Measurements from ENCODE around the gene PTPRS.

Gene PTPRS

GRCh38 chr19:5312058-5312457, 28.6 kb downstream of the PTPRS start:
- DNase-seq: no peak

GRCh38 chr19:5309438-5310204, 31.0 kb downstream of the PTPRS start:
- POLR2A ChIA-PET: no interaction called here
- H3K27me3 ChIP-seq (replicated peaks in 2 of 5; ENCODE audit: control insufficient read depth in 4 of 5, insufficient read depth in 5 of 5, low read length in 4 of 5): peaks cover 0 to 28% (median 3%) of the 10 kb centered on the region in 5 experiments
- H3K4me1 ChIP-seq (ENCODE audit: control extremely low read depth in 1 of 4, control insufficient read depth in 4 of 4, insufficient read depth in 4 of 4, low read length in 3 of 4): no peaks in the 10 kb centered on the region
- WGBS (ENCODE audit: insufficient coverage): 70% methylated on average over 12 of the region's 17 CpGs
- no peak for DNase-seq
- H3K4me3 ChIP-seq (ENCODE audit: control insufficient read depth in 1 of 7, extremely low read depth in 1 of 7, insufficient read depth in 4 of 7, low read depth in 2 of 7, low read length in 6 of 7): no peak overlapping the region
- no peaks in the 10 kb centered on the region for H3K36me3 ChIP-seq (ENCODE audit: control insufficient read depth in 4 of 4, insufficient read depth in 4 of 4, low read length in 3 of 4)
- no peak overlapping the region for H3K27ac ChIP-seq (ENCODE audit: insufficient read depth in 1 of 2, low read depth in 1 of 2, low read length in 2 of 2, poor library complexity in 1 of 2, severe bottlenecking in 2 of 2)
- H3K9me3 ChIP-seq (ENCODE audit: control extremely low read depth in 1 of 5, control insufficient read depth in 4 of 5, insufficient read depth in 2 of 5, low read depth in 1 of 5, low read length in 4 of 5): peaks cover 0 to 4% (median 0%) of the 10 kb centered on the region in 5 experiments
- CTCF ChIA-PET: no interaction called here

More at GRCh38 chr19:5312058-5312457, 28.6 kb downstream of the PTPRS start:
- Histone ChIP-seq H3K27me3 (replicated peaks in 2 of 5; ENCODE audit: control insufficient read depth in 4 of 5, insufficient read depth in 5 of 5, low read length in 4 of 5) (peaks cover 0 to 24% (median 3%) of the 10 kb centered on the region in 5 experiments), H3K36me3 (ENCODE audit: control insufficient read depth in 4 of 4, insufficient read depth in 4 of 4, low read length in 3 of 4) (no peaks in the 10 kb centered on the region), H3K4me3 (ENCODE audit: control insufficient read depth in 1 of 7, extremely low read depth in 1 of 7, insufficient read depth in 4 of 7, low read depth in 2 of 7, low read length in 6 of 7) (no peak overlapping the region), H3K9me3 (ENCODE audit: control extremely low read depth in 1 of 5, control insufficient read depth in 4 of 5, insufficient read depth in 2 of 5, low read depth in 1 of 5, low read length in 4 of 5) (peaks cover 0 to 4% (median 0%) of the 10 kb centered on the region in 5 experiments), H3K27ac (ENCODE audit: insufficient read depth in 1 of 2, low read depth in 1 of 2, low read length in 2 of 2, poor library complexity in 1 of 2, severe bottlenecking in 2 of 2) (no peak overlapping the region), H3K4me1 (ENCODE audit: control extremely low read depth in 1 of 4, control insufficient read depth in 4 of 4, insufficient read depth in 4 of 4, low read length in 3 of 4) (no peaks in the 10 kb centered on the region)
- WGBS (ENCODE audit: insufficient coverage): 87% methylated on average over 7 of the region's 8 CpGs
- POLR2A ChIA-PET: no interaction called here
- CTCF ChIA-PET: no interaction called here

GRCh38 chr19:5308451-5309437, 31.9 kb downstream of the PTPRS start:
- DNase-seq: no peak
- CTCF ChIA-PET: no interaction called here
- Histone ChIP-seq H3K36me3 (ENCODE audit: control insufficient read depth in 4 of 4, insufficient read depth in 4 of 4, low read length in 3 of 4) (no peaks in the 10 kb centered on the region), H3K9me3 (ENCODE audit: control extremely low read depth in 1 of 5, control insufficient read depth in 4 of 5, insufficient read depth in 2 of 5, low read depth in 1 of 5, low read length in 4 of 5) (peaks cover 0 to 4% (median 0%) of the 10 kb centered on the region in 5 experiments), H3K4me3 (ENCODE audit: control insufficient read depth in 1 of 7, extremely low read depth in 1 of 7, insufficient read depth in 4 of 7, low read depth in 2 of 7, low read length in 6 of 7) (no peak overlapping the region), H3K27me3 (replicated peaks in 2 of 5; ENCODE audit: control insufficient read depth in 4 of 5, insufficient read depth in 5 of 5, low read length in 4 of 5) (peaks cover 0 to 24% (median 0%) of the 10 kb centered on the region in 5 experiments), H3K27ac (ENCODE audit: insufficient read depth in 1 of 2, low read depth in 1 of 2, low read length in 2 of 2, poor library complexity in 1 of 2, severe bottlenecking in 2 of 2) (no peak overlapping the region), H3K4me1 (ENCODE audit: control extremely low read depth in 1 of 4, control insufficient read depth in 4 of 4, insufficient read depth in 4 of 4, low read length in 3 of 4) (no peaks in the 10 kb centered on the region)
- WGBS (ENCODE audit: insufficient coverage): 85% methylated on average over 14 of the region's 21 CpGs
- POLR2A ChIA-PET: no interaction called here

GRCh38 chr19:5307655-5308054, 33.0 kb downstream of the PTPRS start:
- POLR2A ChIA-PET: no interaction called here
- DNase-seq: no peak
- Histone ChIP-seq H3K9me3 (ENCODE audit: control extremely low read depth in 1 of 5, control insufficient read depth in 4 of 5, insufficient read depth in 2 of 5, low read depth in 1 of 5, low read length in 4 of 5) (peaks cover 0 to 4% (median 0%) of the 10 kb centered on the region in 5 experiments), H3K27me3 (replicated peaks in 2 of 5; ENCODE audit: control insufficient read depth in 4 of 5, insufficient read depth in 5 of 5, low read length in 4 of 5) (peaks cover 0 to 16% (median 0%) of the 10 kb centered on the region in 5 experiments), H3K4me3 (ENCODE audit: control insufficient read depth in 1 of 7, extremely low read depth in 1 of 7, insufficient read depth in 4 of 7, low read depth in 2 of 7, low read length in 6 of 7) (no peak overlapping the region), H3K27ac (ENCODE audit: insufficient read depth in 1 of 2, low read depth in 1 of 2, low read length in 2 of 2, poor library complexity in 1 of 2, severe bottlenecking in 2 of 2) (no peak overlapping the region), H3K4me1 (ENCODE audit: control extremely low read depth in 1 of 4, control insufficient read depth in 4 of 4, insufficient read depth in 4 of 4, low read length in 3 of 4) (no peaks in the 10 kb centered on the region), H3K36me3 (ENCODE audit: control insufficient read depth in 4 of 4, insufficient read depth in 4 of 4, low read length in 3 of 4) (no peaks in the 10 kb centered on the region)
- CTCF ChIA-PET: no interaction called here
- 98% methylated on average over 18 of the region's 19 CpGs for WGBS (ENCODE audit: insufficient coverage)

GRCh38 chr19:5305163-5305562, 35.4 kb downstream of the PTPRS start:
- H3K36me3 ChIP-seq (ENCODE audit: control insufficient read depth in 4 of 4, insufficient read depth in 4 of 4, low read length in 3 of 4): no peaks in the 10 kb centered on the region
- CTCF ChIA-PET: interaction anchor here (0.8 kb wide), 1 partner anchor 74 kb away, joined by 3 read pairs; no protein-coding TSS in a partner anchor
- no peak overlapping the region for H3K27ac ChIP-seq (ENCODE audit: insufficient read depth in 1 of 2, low read depth in 1 of 2, low read length in 2 of 2, poor library complexity in 1 of 2, severe bottlenecking in 2 of 2)
- no peak for DNase-seq
- POLR2A ChIA-PET: interaction anchor here (0.5 kb wide), 1 partner anchor 229 kb away, joined by 4 read pairs; no protein-coding TSS in a partner anchor
- H3K9me3 ChIP-seq (ENCODE audit: control extremely low read depth in 1 of 5, control insufficient read depth in 4 of 5, insufficient read depth in 2 of 5, low read depth in 1 of 5, low read length in 4 of 5): no peaks in the 10 kb centered on the region
- 92% methylated on average over 2 of the region's 3 CpGs for WGBS (ENCODE audit: insufficient coverage)
- H3K4me3 ChIP-seq (ENCODE audit: control insufficient read depth in 1 of 7, extremely low read depth in 1 of 7, insufficient read depth in 4 of 7, low read depth in 2 of 7, low read length in 6 of 7): no peak overlapping the region
- H3K27me3 ChIP-seq (replicated peaks in 2 of 5; ENCODE audit: control insufficient read depth in 4 of 5, insufficient read depth in 5 of 5, low read length in 4 of 5): peaks cover 0 to 10% (median 0%) of the 10 kb centered on the region in 5 experiments
- H3K4me1 ChIP-seq (ENCODE audit: control extremely low read depth in 1 of 4, control insufficient read depth in 4 of 4, insufficient read depth in 4 of 4, low read length in 3 of 4): no peaks in the 10 kb centered on the region

- 92% methylated on average over 3 of the region's 6 CpGs for WGBS (ENCODE audit: insufficient coverage)
- CTCF ChIA-PET: interaction anchor here (0.8 kb wide), 1 partner anchor 74 kb away, joined by 3 read pairs; no protein-coding TSS in a partner anchor
- Histone ChIP-seq H3K9me3 (ENCODE audit: control extremely low read depth in 1 of 5, control insufficient read depth in 4 of 5, insufficient read depth in 2 of 5, low read depth in 1 of 5, low read length in 4 of 5) (no peaks in the 10 kb centered on the region), H3K36me3 (ENCODE audit: control insufficient read depth in 4 of 4, insufficient read depth in 4 of 4, low read length in 3 of 4) (no peaks in the 10 kb centered on the region), H3K27ac (ENCODE audit: insufficient read depth in 1 of 2, low read depth in 1 of 2, low read length in 2 of 2, poor library complexity in 1 of 2, severe bottlenecking in 2 of 2) (no peak overlapping the region), H3K4me1 (ENCODE audit: control extremely low read depth in 1 of 4, control insufficient read depth in 4 of 4, insufficient read depth in 4 of 4, low read length in 3 of 4) (no peaks in the 10 kb centered on the region), H3K27me3 (replicated peaks in 2 of 5; ENCODE audit: control insufficient read depth in 4 of 5, insufficient read depth in 5 of 5, low read length in 4 of 5) (peaks cover 0 to 10% (median 0%) of the 10 kb centered on the region in 5 experiments), H3K4me3 (ENCODE audit: control insufficient read depth in 1 of 7, extremely low read depth in 1 of 7, insufficient read depth in 4 of 7, low read depth in 2 of 7, low read length in 6 of 7) (no peak overlapping the region)
- no peak for DNase-seq
- POLR2A ChIA-PET: interaction anchor here (0.5 kb wide), 1 partner anchor 230 kb away, joined by 4 read pairs; no protein-coding TSS in a partner anchor
Observed at GRCh38 chr19:5304486-5304885, 36.1 kb downstream of the PTPRS start.

Data from common myeloid progenitor, CD34-positive (primary cell).